Body of pancreas (tissue), 4 donors: Measurements from ENCODE around the gene MYO16.

ENCODE experiments used
- POLR2A ChIP-seq, 3 donors: fragments of 450-650 bp; IDR thresholded peaks; one replicate each; pipeline ENCODE4 v1.6.1; 2016; ENCODE audit warnings: antibody characterized with exemption in 3 of 3, mild to moderate bottlenecking in 2 of 3
- TF ChIP-seq, protein P1 (sequence below), 7 experiments: fragments of 450-650 bp in 4 of 7; fragments of 200-600 bp in 3 of 7; sonication (generic) in 3 of 7; IDR thresholded peaks; one replicate each; pipeline ENCODE4 v1.5.1; 2016 to 2019; ENCODE audit warnings: antibody characterized with exemption in 7 of 7

DNA sequence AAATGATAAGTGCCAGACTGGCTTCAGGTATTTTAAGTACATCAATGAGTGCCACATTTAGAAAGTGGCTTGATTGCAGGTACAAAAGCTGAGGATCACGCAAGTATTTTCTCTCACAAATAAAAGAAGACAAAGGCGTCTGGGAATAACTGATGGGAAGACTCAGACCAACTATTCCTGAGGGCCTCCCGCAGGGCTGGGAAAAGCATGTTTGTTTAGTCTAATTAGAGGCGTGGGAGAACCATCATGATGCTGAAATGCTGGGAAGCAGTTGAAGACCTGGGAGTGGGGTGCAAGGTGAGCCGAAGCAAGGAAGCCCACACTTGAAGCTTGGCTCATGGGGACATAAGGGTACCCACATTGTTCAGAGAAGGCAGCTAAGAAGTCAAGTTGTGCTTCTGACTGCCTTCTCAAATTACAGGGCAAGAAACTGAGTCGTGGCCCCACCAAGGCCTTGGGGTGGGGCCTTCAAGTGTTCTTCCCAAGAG is 536.0 kb downstream of the MYO16 start:
- TF ChIP-seq POLR2A (IDR thresholded peaks at IDR 0.05): no peak
- TF ChIP-seq, protein P1, sequence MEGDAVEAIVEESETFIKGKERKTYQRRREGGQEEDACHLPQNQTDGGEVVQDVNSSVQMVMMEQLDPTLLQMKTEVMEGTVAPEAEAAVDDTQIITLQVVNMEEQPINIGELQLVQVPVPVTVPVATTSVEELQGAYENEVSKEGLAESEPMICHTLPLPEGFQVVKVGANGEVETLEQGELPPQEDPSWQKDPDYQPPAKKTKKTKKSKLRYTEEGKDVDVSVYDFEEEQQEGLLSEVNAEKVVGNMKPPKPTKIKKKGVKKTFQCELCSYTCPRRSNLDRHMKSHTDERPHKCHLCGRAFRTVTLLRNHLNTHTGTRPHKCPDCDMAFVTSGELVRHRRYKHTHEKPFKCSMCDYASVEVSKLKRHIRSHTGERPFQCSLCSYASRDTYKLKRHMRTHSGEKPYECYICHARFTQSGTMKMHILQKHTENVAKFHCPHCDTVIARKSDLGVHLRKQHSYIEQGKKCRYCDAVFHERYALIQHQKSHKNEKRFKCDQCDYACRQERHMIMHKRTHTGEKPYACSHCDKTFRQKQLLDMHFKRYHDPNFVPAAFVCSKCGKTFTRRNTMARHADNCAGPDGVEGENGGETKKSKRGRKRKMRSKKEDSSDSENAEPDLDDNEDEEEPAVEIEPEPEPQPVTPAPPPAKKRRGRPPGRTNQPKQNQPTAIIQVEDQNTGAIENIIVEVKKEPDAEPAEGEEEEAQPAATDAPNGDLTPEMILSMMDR (IDR thresholded peaks at IDR 0.05): no peak
